ENCODE data around the gene SCN10A.

The SCN10A gene

GRCh38 chr3:38650248-38650951 lies 165.6 kb downstream of the SCN10A start:
- peak; percentile 12 for DNase-seq

- peak; percentile 63 for DNase-seq
Observed at GRCh38 chr3:38649500-38650247, 166.3 kb downstream of the SCN10A start, which contains the start of gene SCN5A. TSS of gene SCN5A (minus strand) at chr3:38649687. CDS start at chr3:38633307, 16,380 bp downstream.

- DNase-seq: no peak
Observed at GRCh38 chr3:38648659-38649499, 167.1 kb downstream of the SCN10A start.

GRCh38 chr3:38648024-38648658 lies 167.9 kb downstream of the SCN10A start:
- DNase-seq: no peak

GRCh38 chr3:38647217-38647970 lies 168.6 kb downstream of the SCN10A start:
- no peak for DNase-seq
